CD4-positive, alpha-beta T cell treated with Interferon gamma for 1 hour (primary cell): ENCODE measurements around the gene MRTO4.
A peak's percentile ranks its signal among the peaks of the same experiment; 100 is the strongest.
"Not testable (repeated sequence)": the region's sequence is repeated elsewhere in the genome, so short reads cannot be mapped to it uniquely, and the experiment has no call there.

Source experiments
- DNase-seq: peaks from one replicate; pipeline ENCODE4 v3.0.0-alpha.2; 2020

Gene MRTO4

GRCh38 chr1:19229229-19229628 is 22.4 kb upstream of the MRTO4 start:
- no peak for DNase-seq

- DNase-seq, result no peak
Observed at GRCh38 chr1:19229828-19230325, 21.7 kb upstream of the MRTO4 start.

- not testable (repeated sequence) for DNase-seq
Observed at GRCh38 chr1:19231736-19232523, 19.7 kb upstream of the MRTO4 start.

- DNase-seq, result no peak
Observed at GRCh38 chr1:19232524-19232846, 19.1 kb upstream of the MRTO4 start.

GRCh38 chr1:19234224-19234623 is 17.4 kb upstream of the MRTO4 start:
- DNase-seq, result no peak

GRCh38 chr1:19239876-19240275 is 11.7 kb upstream of the MRTO4 start:
- DNase-seq, result no peak

GRCh38 chr1:19240673-19241538 is 10.7 kb upstream of the MRTO4 start:
- peak; percentile 59 for DNase-seq

- DNase-seq, result no peak
Observed at GRCh38 chr1:19250629-19251304, 838 bp upstream of the MRTO4 start.

GRCh38 chr1:19254416-19254815 is 2.8 kb downstream of the MRTO4 start:
- no peak for DNase-seq

- DNase-seq, result no peak
Observed at GRCh38 chr1:19255288-19255687, 3.7 kb downstream of the MRTO4 start.

GRCh38 chr1:19256301-19256700 is 4.7 kb downstream of the MRTO4 start:
- not testable (repeated sequence) for DNase-seq

GRCh38 chr1:19257178-19257914 is 5.7 kb downstream of the MRTO4 start:
- no peak for DNase-seq

- DNase-seq, result no peak
Observed at GRCh38 chr1:19258353-19258752, 6.7 kb downstream of the MRTO4 start.

- no peak for DNase-seq
Observed at GRCh38 chr1:19260211-19261138, 8.9 kb downstream of the MRTO4 start.

GRCh38 chr1:19262047-19262446 is 10.4 kb downstream of the MRTO4 start:
- DNase-seq, result no peak

GRCh38 chr1:19262744-19263143 is 11.1 kb downstream of the MRTO4 start:
- no peak for DNase-seq

GRCh38 chr1:19268445-19268844 is 16.8 kb downstream of the MRTO4 start:
- no peak for DNase-seq

- DNase-seq, result not testable (repeated sequence)
Observed at GRCh38 chr1:19269427-19270342, 18.1 kb downstream of the MRTO4 start.

GRCh38 chr1:19270343-19270730 is 18.7 kb downstream of the MRTO4 start:
- DNase-seq, result not testable (repeated sequence)

GRCh38 chr1:19272064-19272463 is 20.5 kb downstream of the MRTO4 start:
- no peak for DNase-seq
